HG03558 (cell line): ENCODE measurements around the gene HECA.
A peak's percentile ranks its signal among the peaks of the same experiment; 100 is the strongest.
"Not testable (repeated sequence)": the region's sequence is repeated elsewhere in the genome, so short reads cannot be mapped to it uniquely, and the experiment has no call there.

Experiments
- ATAC-seq: cut with Tn5 transposase; IDR thresholded peaks from one replicate; pipeline ENCODE4 v1.9.1; 2021; ENCODE audit warnings: moderate number of reproducible peaks; ENCODE audit not compliant: unreplicated experiment; ENCODE audit errors: extremely low read depth

The HECA gene, protein sequence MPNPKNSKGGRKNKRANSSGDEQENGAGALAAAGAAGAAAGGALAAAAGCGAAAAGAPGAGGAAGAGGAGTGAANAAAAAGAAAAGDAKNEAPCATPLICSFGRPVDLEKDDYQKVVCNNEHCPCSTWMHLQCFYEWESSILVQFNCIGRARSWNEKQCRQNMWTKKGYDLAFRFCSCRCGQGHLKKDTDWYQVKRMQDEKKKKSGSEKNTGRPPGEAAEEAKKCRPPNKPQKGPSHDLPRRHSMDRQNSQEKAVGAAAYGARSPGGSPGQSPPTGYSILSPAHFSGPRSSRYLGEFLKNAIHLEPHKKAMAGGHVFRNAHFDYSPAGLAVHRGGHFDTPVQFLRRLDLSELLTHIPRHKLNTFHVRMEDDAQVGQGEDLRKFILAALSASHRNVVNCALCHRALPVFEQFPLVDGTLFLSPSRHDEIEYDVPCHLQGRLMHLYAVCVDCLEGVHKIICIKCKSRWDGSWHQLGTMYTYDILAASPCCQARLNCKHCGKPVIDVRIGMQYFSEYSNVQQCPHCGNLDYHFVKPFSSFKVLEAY

DNA sequence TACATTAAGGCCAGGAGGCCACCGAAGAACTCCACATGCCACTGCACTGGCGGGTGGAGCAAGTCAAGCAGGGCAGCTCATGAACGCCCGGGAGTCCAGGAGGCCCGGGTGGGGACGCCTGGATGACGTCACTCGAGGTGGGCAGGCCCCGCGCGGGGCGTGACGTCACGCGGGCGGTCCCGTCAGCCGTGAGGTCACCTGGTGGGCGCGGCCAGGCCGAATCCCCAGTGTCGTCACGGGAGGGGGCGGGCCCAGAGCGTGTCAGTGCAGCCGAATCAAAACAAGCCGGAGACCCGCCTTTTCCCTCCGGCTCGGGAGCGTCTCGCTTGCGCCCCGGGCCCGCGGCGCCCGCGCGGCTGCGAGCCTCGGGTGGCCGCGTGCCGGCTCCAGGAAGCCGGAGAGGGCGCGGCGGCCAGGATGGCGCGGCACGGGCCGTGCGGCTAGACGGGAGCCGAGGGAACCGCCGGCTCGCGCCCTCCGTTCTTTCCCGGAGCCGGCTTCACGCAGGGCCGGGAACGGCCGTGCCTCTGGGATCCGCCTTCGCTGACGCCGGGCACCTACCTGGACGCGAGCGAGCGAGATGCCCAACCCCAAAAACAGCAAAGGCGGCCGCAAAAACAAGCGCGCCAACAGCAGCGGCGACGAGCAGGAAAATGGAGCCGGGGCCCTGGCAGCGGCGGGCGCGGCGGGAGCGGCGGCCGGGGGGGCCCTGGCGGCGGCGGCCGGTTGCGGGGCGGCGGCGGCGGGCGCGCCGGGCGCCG is at the start of gene HECA:
Gene HECA, plus strand, starts transcription at position 264 of the 761 bp plus-strand sequence. Its CDS starts 317 bp downstream, at position 581.
- peak; percentile 76 for ATAC-seq

DNA sequence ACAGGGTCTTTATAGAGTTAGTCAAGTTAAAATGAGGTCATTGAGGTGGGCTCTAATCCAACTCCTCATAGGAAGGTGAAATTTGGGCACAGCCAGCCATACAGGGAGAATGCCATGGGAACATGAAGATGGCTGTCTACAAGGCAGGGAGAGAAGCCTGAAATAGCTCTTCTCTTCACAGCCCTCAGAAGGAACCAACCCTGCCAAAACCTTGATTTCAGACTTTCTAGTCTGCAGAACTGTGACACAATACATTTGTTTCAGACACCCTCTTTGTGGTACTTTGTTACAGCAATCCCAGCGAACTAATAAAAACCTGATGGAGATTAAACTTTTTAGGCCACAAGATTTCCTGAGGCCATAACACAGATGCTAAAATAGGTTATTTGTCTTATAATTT is 43.1 kb upstream of the HECA start:
- no peak for ATAC-seq

DNA sequence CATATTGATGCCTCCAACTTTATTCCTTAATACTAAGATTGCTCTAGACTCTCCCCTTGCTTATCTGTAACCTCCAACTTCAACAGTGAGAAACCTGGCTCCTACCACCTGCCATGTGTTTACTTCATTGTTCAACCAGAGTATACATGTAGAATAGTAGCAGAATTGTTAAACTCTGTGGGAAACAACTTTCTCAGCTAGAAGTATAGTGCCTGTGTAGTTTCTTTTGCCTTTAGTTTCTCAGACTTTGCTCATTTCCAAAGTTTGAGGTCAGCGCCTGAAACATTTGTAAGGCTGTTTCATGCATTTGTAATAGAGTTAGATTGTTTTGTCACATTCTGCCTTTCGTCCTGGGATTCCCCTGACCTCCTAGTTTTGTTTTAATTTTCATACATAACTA is 34.9 kb upstream of the HECA start:
- ATAC-seq, result peak; percentile 95

DNA sequence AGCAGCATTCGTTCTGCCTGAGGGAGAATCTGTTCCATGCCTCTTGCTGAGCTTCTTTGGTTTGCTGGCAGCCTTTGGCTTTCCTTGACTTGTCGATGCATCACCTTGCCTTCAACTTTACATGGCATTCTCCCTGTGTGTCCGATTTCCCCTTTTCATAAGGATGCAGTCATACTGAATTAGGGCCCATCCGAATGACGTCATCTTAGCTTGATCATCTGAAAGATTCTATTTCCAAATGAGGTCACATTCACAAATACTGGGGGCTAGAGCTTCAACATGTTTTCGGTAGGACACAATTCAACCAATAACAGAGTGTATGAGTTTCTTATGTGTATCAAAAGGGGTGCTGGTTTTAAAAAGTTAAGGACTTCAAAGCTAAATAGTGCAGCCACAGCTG is 27.8 kb upstream of the HECA start:
- ATAC-seq, result no peak

DNA sequence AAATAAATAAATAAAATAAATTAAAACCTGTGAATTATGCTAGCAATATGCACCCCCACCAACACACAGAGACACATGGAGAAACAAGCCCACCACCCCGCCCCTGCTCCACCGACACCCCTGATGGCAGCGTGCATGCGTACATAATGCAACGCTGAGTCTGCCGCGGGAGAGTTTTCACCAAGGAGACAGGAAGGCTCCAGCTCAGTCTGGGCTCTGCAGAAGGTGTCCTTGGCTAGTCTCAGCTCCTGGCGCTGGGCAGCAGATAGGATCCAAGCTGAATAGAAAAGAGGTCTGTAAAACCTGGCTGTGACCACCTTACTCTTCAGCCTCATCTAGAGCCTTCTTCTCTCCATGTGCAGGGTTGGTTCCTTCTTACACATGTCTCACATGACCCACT is 26.5 kb upstream of the HECA start:
- ATAC-seq, result no peak

DNA sequence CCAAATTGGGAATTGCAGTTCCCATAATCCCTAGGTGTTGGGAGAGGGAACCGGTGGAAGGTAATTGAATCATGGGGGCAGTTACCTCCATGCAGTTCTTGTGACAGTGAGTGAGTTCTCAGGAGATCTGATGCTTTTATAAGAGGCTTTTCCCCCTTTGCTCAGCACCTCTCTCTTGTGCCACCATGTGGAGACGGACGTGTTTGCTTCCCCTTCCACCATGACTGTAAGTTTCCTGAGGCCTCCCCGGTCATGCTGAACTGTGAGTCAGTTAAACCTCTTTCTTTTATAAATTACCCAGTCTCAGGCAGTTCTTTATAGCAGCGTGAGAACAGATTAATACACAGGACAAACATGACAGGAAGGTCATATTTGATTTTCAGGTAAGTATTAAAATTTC is 25.3 kb upstream of the HECA start:
- ATAC-seq, result no peak

DNA sequence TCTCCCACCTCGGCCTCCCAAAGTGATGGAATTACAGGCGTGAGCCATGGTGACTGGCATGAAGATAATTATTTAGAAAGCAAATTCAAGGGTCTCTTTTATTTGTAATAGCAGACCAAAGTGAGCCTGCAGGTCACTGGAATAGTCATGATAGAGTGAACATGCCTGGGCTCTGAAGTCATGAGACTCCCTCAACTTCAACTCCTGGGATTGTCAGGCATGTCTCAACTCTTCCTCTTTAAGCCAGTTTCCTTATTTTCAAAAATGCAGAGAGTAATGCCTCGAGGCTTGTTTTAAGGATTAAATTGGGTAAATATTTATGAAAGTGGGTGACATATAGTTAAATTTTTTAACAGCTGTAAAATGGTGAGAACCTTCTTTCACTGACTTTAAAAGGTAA is 22.7 kb upstream of the HECA start:
- ATAC-seq, result no peak

DNA sequence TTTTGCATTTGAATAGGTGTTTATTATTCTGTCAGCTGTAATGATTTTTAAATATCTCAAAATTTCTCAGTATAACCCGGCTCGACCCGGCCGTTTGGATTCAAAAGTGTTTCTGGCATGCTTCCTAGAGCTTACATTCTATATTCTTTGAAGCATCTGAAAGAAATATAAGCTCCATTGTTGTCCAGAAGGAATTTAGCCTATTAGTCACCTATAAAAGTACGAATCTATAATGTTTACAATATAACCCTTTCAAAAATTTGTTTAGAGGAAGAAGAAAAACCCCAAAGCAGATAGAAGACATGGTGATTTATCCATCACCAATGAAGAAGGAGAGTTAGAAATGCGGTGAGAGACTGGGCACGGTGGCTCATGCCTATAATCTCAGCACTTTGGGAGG is 22.3 kb upstream of the HECA start:
- no peak for ATAC-seq

DNA sequence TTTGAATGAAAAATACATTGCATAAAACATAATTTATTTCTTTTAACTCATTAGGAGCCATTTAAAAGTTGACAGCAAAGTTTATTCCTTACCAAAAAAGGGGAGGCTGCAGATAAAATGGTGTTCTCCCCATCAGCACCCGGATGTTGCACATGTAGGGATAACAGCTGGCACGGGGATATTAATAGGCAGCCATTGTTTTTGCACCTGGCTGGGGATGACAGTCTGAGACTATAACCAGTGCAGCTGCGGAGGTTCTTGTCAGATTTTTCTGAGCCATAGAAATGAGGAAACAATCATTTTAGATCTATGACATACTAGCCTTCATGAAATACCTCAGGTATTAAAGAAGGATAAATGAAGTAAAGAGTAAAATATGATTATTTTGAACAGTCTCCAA is 20.1 kb upstream of the HECA start:
- ATAC-seq, result no peak

DNA sequence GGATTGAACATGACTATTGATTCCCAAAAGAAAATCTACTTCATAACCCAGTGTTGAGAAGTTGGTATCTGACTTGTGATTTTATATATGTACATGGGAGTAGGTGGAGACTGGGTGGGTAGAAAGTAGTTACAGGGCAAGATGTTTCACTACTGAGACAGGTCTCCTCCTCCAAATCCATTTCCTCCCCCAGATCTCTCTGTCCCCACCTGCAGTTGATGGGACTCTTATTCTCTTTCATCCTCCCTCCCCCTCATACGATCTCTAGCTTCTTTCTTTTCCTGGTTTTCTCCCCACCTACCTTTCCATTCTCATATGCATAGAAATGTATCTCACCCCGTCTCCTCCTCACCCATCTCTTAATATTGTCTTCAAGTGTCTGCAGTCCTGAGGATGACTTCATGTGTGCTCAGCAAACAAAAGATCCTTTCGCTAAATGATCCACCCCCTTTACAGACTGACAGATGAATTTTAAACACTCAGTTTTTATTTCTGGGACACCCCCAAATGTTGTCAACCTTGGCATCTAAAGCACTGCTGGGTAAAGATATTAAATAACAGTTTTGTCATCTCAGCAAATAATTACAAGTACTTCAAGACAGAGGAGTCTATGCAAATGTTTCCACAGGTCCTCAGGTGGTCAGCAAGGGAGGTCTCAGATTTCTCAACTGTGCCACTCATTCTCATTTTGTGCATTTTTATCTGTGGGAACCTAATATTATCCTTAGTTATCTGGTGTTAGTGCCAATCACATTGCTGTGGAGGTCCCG is 18.7 kb upstream of the HECA start:
- ATAC-seq, result no peak

DNA sequence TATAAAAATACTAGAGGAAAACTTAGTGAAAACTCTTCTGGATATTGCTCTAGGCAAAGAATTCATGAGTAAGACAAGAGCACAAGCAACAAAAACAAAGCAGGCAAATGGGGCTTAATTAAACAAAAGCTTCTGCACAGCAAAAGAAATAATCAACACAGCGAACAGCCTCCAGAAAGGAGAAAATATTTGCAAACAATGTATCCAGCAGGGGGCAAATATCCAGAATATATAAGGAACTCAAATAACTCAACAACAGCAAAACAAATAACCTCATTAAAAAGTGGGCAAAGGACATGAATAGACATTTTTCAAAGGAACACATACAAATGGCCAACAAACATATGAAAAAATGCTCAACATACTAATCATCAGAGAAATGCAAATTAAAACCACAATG is 17.1 kb upstream of the HECA start:
- ATAC-seq, result no peak

DNA sequence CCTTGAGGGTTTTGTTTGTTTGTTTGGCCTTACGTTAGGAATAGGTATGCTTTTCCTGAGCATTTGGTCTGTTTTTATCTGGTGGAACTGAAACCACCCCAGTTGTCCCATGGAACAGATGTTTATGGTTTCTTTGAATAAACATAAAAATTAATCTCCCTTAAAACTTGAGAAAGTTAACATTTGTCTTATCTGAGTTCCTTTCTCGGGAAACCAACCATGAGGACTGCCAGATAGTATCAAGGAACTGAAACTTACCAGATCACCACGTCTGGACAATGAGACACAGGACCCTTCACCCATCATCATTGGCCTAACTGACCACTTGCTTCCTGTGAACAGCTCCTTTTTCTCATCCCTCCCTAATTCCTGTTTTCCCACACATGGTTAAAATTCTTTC is 15.3 kb upstream of the HECA start:
- ATAC-seq, result no peak

DNA sequence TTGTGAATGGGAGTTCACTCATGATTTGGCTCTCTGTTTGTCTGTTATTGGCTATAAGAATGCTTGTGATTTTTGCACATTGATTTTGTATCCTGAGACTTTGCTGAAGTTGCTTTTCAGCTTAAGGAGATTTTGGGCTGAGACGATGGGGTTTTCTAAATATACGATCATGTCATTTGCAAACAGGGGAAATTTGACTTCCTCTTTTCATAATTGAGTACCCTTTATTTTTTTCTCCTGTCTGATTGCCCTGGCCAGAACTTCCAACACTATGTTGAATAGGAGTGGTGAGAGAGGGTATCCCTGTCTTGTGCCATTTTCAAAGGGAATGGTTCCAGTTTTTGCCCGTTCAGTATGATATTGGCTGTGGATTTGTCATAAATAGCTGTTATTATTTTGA is 12.1 kb upstream of the HECA start:
- not testable (repeated sequence) for ATAC-seq

DNA sequence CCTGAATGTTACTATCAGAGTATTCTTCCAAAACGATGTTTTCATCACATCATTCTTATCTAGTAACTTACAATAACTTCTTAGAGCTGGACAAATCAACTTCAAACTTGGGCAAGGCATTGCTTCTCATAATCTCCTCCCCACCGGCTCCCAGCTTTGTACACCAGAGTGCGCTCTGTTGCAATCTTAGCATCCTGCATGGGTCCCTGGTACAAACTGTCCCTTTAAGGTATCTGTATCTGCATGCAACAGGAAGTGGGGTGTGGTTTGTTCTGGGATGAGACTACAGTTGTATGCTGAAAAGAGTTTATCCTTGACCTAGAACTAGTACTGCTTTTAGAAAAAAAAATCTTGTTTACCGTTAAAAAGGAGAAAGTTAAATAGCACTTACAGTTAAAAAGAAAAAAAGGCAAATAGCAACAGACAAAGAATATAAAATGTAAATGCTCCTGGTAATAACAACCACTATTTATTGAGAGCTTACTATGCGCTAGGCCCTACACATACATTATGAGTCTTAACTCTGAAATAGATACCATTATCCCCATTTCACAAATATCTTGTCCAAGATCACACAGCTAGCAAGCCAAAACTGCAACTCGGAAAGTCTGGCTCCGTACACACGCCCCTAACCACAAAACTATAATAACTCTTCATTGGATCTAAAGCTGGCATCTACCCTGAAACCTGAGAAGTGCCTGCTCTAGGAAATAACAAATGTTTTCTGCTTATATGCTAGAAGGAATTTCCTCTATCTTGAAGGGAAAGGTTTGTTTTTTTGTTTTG is 9.8 kb upstream of the HECA start:
- ATAC-seq, result peak; percentile 100

DNA sequence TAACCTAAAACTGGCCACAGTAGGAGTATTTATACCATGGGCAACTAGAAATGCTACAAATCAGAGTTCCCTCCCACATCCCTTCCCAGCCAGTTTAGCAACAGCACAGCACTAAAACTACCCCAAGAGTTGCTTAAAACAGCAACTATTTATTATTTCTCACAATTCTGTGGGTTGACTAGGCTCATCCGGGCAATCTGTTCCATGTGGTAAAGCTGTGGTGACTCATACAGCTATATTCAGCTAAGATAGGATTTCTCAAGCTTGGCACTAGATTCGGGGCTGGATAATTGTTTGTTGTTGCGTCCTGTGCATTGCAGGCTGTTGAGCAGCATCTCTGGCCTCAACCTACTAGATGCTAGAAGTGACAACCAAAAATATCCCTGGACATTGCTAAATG is 8.6 kb upstream of the HECA start:
- ATAC-seq, result no peak

DNA sequence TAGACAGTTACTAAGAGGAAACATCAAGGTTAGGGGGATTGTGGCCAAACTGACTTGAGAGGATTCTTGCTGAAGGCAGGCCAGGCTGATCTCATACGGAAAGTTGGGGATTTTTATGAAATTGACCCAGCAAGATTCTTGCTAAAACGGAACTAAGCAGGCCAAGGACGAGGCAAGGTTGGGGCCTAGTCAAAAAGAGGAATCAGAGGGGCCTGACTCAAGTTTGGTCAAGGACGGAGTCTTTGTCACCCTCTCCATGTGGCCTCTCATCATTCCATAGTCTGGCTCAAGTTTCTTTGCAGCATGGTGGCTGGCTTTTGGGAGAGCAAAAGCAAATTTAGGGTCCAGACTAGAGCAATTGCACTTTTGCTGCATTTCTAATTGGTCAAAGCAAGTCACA is 7.9 kb upstream of the HECA start:
- ATAC-seq, result no peak

DNA sequence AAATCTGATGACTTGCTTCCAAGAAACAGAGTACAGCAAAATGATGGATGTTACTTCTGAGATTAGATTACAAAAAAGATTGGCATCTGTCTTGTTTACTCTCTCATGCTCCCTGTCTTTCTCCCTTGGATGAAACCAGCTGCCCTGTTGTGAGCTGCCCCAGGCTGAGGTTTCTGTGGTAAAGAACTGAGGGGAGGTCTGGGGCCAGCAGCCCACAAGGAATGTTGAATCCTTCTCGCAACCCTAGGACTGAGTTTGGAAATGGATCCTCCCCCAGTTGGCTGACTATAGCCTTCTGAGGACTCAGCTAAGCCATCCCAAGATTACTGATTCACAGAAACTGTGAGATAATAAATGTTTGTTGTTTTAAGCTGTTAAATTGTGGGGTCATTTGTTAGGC is 5.6 kb upstream of the HECA start:
- no peak for ATAC-seq

DNA sequence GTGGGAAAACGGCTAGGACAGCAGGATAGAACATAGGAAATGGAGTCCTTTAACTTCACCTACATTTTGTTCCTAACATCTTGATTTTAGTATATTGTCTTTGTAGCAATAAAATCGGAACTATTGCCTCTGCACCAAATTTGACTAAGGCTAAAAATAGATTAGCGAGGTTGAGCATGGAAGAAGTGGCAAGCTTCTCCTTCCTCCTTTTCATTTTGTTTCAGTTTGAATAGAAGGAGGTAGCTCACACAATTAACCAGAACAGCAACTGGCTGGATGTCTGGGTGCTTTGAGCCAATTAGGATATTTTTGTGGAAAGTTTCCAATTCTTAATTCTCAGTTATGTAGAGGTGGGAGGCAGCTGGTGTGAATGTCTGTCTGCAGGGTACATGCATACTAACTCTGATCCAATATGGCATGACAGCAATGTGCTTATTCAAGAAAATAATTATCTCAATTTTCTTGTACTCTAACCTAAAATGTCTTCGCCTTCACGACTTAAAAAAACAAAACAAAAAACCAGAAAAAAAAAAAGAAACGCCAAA is 3.1 kb upstream of the HECA start:
- ATAC-seq, result no peak

DNA sequence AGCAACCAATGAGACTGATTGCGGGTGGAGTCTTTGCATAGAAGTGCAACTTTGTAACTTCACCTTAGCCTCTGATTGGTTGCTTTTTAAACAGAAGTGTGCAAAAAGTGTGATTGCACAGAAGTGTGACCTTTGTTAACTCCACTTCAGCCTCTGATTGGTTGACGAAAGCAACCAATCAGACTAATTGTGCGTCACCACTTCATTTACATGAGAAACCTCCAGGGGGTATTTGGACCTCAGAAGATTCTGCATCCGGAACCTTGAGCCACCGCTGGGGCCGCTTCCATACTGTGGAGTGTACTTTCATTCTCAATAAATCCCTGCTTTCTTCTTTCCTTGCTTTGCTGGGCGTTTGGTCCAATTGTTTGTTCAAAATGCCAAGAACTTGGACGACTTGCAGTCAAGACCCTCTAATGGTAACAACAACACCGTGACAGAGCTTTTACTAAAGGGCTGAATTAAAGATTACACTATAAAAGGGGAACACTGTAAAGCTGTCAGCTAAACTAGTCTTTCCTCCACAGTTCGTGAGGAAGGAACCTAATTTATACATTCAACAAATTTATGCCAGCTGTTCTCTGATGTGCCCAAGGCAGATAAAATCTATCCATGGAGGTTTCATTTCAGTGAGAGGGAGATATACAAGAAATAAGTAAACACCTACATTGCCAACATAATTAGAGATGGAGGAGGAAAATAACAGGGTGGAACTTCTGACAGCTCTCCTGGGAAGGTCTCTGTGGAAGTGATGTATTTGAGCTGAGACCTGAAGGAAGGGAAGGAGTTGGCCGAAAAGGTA is 1.4 kb upstream of the HECA start:
- ATAC-seq, result no peak
